A549 (cell line): ENCODE results near the gene CHST6.

ENCODE experiments used
- FOSL2 ChIP-seq, 2 experiments: fragments of 450-650 bp in 1 of 2; fragments of >200 bp in 1 of 2; sonication (Bioruptor Twin) in 1 of 2; formaldehyde crosslinking; IDR thresholded peaks; 2 replicates each; pipeline versions ENCODE4 v1.5.0 to v1.6.1; 2016 to 2020; ENCODE audit warnings: mild to moderate bottlenecking in 1 of 2, moderate library complexity in 1 of 2
- HDAC2 ChIP-seq: fragments of 200-600 bp; sonication (generic); IDR thresholded peaks from 2 replicates; pipeline ENCODE4 v1.6.1; 2016
- HOXB5 ChIP-seq: fragments of 250-450 bp; sonication (Bioruptor Pico); IDR thresholded peaks from 2 replicates; pipeline ENCODE4 v1.5.0; 2020; ENCODE audit warnings: mild to moderate bottlenecking, moderate library complexity
- MAFK ChIP-seq: fragments of 450-650 bp; IDR thresholded peaks from 2 replicates; pipeline ENCODE4 v1.6.1; 2014; ENCODE audit not compliant: partially characterized antibody
- MYC ChIP-seq: IDR thresholded peaks from 2 replicates; pipeline ENCODE4 v1.6.1; 2012; ENCODE audit warnings: mild to moderate bottlenecking, inconsistent platforms, low read length, improper control_type of control experiment, borderline replicate concordance
- RCOR1 ChIP-seq: fragments of 150-350 bp; IDR thresholded peaks from 2 replicates; pipeline ENCODE4 v1.6.1; 2014; ENCODE audit warnings: antibody characterized with exemption, low read length, low read depth
- RNF2 ChIP-seq: fragments of 200-600 bp; sonication (generic); IDR thresholded peaks from 2 replicates; pipeline ENCODE4 v1.6.1; 2016; ENCODE audit warnings: low read depth, mild to moderate bottlenecking, antibody characterized with exemption, moderate library complexity, borderline replicate concordance
- SMC3 ChIP-seq: fragments of >200 bp; sonication (Bioruptor Twin); formaldehyde crosslinking; IDR thresholded peaks from 3 replicates; pipeline ENCODE4 v1.6.1; 2018; ENCODE audit warnings: inconsistent platforms
- TF ChIP-seq, protein P1 (sequence below): fragments of >200 bp; sonication (Bioruptor Twin); formaldehyde crosslinking; IDR thresholded peaks from 3 replicates; pipeline ENCODE4 v1.5.1; 2016

DNA sequence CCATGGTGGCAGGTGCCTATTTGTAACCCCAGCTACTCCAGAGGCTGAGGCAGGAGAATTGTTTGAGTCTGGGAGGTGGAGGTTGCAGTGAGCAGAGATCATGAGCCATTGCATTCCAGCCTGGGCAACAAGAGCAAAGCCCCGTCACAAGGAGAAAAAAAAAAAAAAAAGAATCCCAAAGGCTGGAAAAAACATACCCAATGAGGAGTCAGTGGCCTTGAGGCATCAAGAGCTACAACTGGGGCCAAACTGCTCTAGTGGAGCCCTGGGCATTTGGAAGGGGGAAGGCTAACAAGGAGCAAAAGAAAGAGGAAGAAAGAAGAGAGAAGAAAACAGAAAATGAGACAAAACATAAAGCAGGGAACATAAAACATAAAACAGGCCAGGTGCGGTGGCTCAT is 6.9 kb downstream of the CHST6 start:
- TF ChIP-seq, protein P1, sequence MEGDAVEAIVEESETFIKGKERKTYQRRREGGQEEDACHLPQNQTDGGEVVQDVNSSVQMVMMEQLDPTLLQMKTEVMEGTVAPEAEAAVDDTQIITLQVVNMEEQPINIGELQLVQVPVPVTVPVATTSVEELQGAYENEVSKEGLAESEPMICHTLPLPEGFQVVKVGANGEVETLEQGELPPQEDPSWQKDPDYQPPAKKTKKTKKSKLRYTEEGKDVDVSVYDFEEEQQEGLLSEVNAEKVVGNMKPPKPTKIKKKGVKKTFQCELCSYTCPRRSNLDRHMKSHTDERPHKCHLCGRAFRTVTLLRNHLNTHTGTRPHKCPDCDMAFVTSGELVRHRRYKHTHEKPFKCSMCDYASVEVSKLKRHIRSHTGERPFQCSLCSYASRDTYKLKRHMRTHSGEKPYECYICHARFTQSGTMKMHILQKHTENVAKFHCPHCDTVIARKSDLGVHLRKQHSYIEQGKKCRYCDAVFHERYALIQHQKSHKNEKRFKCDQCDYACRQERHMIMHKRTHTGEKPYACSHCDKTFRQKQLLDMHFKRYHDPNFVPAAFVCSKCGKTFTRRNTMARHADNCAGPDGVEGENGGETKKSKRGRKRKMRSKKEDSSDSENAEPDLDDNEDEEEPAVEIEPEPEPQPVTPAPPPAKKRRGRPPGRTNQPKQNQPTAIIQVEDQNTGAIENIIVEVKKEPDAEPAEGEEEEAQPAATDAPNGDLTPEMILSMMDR, result no peak
- TF ChIP-seq SMC3, result no peak
- no peak for TF ChIP-seq HOXB5 (CRISPR knock-in tag)
- no peak for TF ChIP-seq RCOR1
- TF ChIP-seq MYC, result no peak
- TF ChIP-seq FOSL2 (IDR thresholded peaks at IDR 0.05), result no peak
- TF ChIP-seq FOSL2 (CRISPR knock-in tag; IDR thresholded peaks at IDR 0.05), result no peak
- TF ChIP-seq RNF2, result no peak
- TF ChIP-seq MAFK, result no peak
- TF ChIP-seq HDAC2, result no peak
